NT2/D1 (cell line): ENCODE data around the gene RSU1.

Experiments used
- DNase-seq: peaks from one replicate; pipeline ENCODE4 v3.0.0-alpha.2; 2011; ENCODE audit warnings: low read depth, low spot score
- H3K27me3 ChIP-seq: 2 replicates; pipeline ENCODE4 v1.6.0; 2011; ENCODE audit warnings: mild to moderate bottlenecking; ENCODE audit not compliant: insufficient read length, insufficient read depth
- H3K36me3 ChIP-seq: 2 replicates; pipeline ENCODE4 v1.6.1; 2011; ENCODE audit warnings: mild to moderate bottlenecking, low read length, mixed read lengths; ENCODE audit not compliant: insufficient read depth, insufficient read length
- H3K4me1 ChIP-seq: 2 replicates; pipeline ENCODE4 v1.5.1; 2011; ENCODE audit not compliant: insufficient read depth, insufficient read length
- H3K4me3 ChIP-seq: 2 replicates; pipeline ENCODE4 v1.5.1; 2011; ENCODE audit warnings: low read depth; ENCODE audit not compliant: insufficient read length
- H3K9ac ChIP-seq: 2 replicates; pipeline ENCODE4 v1.6.0; 2011; ENCODE audit warnings: low read depth; ENCODE audit not compliant: insufficient read length
- H3K9me3 ChIP-seq: 2 replicates; pipeline ENCODE4 v1.5.1; 2011; ENCODE audit warnings: mild to moderate bottlenecking, low read length; ENCODE audit not compliant: insufficient read depth
- SUZ12 ChIP-seq: IDR thresholded peaks from 2 replicates; pipeline ENCODE4 v1.6.1; 2011; ENCODE audit not compliant: insufficient read length, insufficient read depth; ENCODE audit errors: extremely low read depth
- YY1 ChIP-seq: IDR thresholded peaks from 2 replicates; pipeline ENCODE4 v1.6.1; 2011; ENCODE audit not compliant: insufficient read length, insufficient read depth
- ZNF274 ChIP-seq: IDR thresholded peaks from 2 replicates; pipeline ENCODE4 v1.6.1; 2011; ENCODE audit warnings: mild to moderate bottlenecking, low read depth, low read length

Gene RSU1

GRCh38 chr10:16717622-16718395 lies 99.4 kb downstream of the RSU1 start:
- TF ChIP-seq SUZ12, result no peak
- no peak for TF ChIP-seq YY1
- TF ChIP-seq ZNF274, result no peak
- H3K27me3 ChIP-seq, result no peaks in the 10 kb centered on the region
- H3K9me3 ChIP-seq, result peaks cover 22% of the 10 kb centered on the region; the same call in 1 of the 2 replicates
- H3K4me3 ChIP-seq, result no peak overlapping the region
- DNase-seq, result no peak
- no peak overlapping the region for H3K9ac ChIP-seq
- no peaks in the 10 kb centered on the region for H3K36me3 ChIP-seq
- no peaks in the 10 kb centered on the region for H3K4me1 ChIP-seq

DNA sequence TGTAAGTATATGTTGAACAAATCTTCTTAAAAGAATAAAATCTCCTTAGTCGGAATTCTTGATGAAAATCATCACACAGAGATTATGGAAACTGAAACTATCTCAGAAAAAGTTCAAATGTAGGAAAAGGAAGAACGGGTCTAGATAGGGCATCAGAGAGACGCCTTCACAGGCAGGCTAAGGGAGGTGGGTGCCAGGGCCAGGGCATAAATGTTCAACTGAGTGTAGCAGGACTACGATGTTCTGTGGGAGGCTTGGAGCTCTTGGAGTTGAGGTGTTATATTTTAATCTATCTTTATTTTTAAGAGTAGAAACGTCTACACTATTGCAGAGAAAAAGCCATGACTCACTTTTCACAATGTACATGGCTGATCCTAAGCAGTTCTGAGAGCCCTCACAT lies 101.2 kb downstream of the RSU1 start:
- Histone ChIP-seq H3K9me3 (peaks cover 25% of the 10 kb centered on the region; the same call in 1 of the 2 replicates), H3K27me3 (no peaks in the 10 kb centered on the region)

DNA sequence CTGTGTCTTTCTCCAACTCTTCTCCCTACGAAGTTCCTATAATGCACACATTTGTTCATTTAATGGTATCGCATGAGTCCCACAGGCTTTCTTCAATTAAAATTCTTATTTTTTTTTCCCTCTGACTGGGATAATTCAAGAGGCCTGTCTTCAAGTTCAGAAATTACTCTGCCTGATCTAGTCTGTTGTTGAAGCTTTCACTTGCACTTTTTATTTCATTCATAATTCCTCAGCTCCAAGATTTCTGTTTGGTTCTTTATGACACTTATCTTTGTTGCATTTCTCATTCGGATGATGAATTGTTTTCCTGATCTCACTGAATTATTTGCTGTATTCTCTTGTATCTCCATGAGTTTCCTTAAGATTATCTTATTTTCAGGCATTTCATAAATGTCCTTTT lies 103.9 kb downstream of the RSU1 start:
- H3K36me3 ChIP-seq, result no peaks in the 10 kb centered on the region
- no peak for DNase-seq
- no peaks in the 10 kb centered on the region for H3K27me3 ChIP-seq
- H3K9me3 ChIP-seq, result peaks cover 25% of the 10 kb centered on the region; the same call in 1 of the 2 replicates
- H3K4me1 ChIP-seq, result no peaks in the 10 kb centered on the region
- no peak overlapping the region for H3K9ac ChIP-seq
- TF ChIP-seq YY1 (no peak), ZNF274 (no peak), SUZ12 (no peak)
- H3K4me3 ChIP-seq, result no peak overlapping the region

More for the DNA sequence above, 101.2 kb downstream of the RSU1 start:
- DNase-seq, result no peak
- Histone ChIP-seq H3K4me1 (no peaks in the 10 kb centered on the region), H3K9ac (no peak overlapping the region), H3K4me3 (no peak overlapping the region), H3K36me3 (no peaks in the 10 kb centered on the region)
- TF ChIP-seq YY1, result no peak
- TF ChIP-seq SUZ12, result no peak
- no peak for TF ChIP-seq ZNF274

DNA sequence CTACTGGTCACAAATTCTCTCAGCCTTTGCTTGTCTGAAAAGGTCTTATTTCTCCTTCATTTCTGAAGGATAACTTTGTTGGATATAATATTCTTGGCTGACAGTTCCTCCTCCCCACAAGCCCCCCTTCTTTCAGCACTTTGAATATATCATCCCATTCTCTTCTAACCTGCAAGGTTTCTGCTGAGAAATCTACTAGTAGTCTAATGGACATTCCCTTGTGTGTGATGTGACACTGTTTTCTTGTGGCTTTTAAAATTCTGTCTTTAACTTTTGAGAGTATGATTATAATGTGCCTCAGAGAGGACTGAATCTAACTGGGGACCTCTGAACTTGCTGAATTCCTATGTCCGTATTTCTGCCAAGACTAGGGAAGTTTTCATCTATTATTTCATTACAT lies 104.3 kb downstream of the RSU1 start:
- no peak for DNase-seq
- Histone ChIP-seq H3K4me1 (no peaks in the 10 kb centered on the region), H3K36me3 (no peaks in the 10 kb centered on the region), H3K9ac (no peak overlapping the region), H3K4me3 (no peak overlapping the region), H3K9me3 (peaks cover 25% of the 10 kb centered on the region; the same call in 1 of the 2 replicates), H3K27me3 (no peaks in the 10 kb centered on the region)
- TF ChIP-seq SUZ12 (no peak), YY1 (no peak), ZNF274 (no peak)

DNA sequence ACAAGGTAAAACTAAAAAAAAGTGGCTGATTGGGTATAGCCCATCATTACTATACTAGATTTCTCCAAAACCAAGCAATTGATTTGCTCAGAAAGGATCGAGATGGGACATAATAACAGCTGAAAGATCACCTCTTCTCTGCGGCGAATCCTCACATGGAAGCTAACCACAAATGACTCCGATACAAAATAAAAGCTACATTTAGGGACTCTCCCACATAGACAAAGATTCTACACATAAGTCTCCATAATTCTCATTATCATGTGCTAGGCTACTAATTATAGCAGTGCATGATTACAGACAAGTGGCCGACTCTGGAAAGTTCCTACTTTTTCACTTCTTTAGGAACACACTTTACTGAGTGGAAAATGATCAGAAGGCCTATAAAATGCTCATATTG lies 116.9 kb downstream of the RSU1 start:
- Histone ChIP-seq H3K9ac (no peak overlapping the region), H3K36me3 (no peaks in the 10 kb centered on the region), H3K9me3 (peaks cover 11% of the 10 kb centered on the region), H3K4me1 (no peaks in the 10 kb centered on the region), H3K27me3 (no peaks in the 10 kb centered on the region), H3K4me3 (no peak overlapping the region)
- TF ChIP-seq YY1, result no peak
- no peak for TF ChIP-seq ZNF274
- no peak for TF ChIP-seq SUZ12
- DNase-seq, result no peak

DNA sequence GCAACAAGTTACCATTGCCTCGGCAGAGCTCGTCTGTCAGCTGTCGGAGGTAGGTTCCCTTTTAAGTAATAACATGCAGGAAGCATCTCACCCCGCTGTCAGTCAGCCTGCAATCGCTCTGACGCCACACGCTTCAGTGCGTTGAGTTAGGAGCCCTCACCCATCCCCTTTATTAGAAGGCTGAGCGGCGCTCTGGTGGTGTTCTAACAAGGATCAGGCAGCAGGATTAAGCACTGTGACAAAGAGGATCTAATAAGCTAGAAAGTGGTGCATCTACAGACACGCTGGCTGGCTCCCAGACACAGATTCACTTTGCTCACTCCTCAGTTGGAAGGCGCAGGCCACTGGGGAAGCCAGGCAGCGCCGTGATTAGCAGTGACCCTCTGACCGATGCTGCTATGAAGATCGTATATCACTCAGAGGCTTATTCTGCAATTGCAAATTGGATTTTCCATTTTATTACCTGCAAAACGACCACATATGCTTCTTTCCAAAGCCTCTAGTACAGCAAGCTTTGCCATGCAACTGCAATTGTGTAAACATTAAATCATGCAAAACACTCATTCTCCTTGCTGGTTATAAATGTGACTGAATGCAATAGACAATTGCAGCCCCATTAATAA lies 117.7 kb downstream of the RSU1 start:
- no peaks in the 10 kb centered on the region for H3K36me3 ChIP-seq
- no peaks in the 10 kb centered on the region for H3K27me3 ChIP-seq
- peaks cover 11% of the 10 kb centered on the region for H3K9me3 ChIP-seq
- no peaks in the 10 kb centered on the region for H3K4me1 ChIP-seq
- H3K4me3 ChIP-seq, result no peak overlapping the region
- no peak overlapping the region for H3K9ac ChIP-seq
- no peak for DNase-seq
- TF ChIP-seq YY1, result no peak
- TF ChIP-seq SUZ12, result no peak
- TF ChIP-seq ZNF274, result no peak

DNA sequence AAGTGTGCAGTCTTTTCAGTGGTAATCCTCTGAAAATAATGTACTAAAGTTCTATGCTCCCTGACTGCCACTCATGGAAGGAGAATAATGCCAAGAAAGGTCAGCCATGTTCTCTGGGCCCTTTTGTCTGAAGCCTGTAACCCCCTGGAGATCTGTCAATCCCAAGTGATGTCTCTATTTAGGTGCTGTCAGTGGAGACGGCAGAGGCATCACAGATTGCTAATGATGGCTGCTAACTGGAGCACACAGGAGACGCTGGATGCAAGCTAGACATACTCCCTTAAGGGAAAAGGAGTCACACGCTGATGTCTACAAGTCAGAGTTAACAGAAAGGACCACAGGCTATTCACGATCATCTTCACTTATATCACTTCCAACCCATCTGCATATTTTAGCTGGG lies 118.8 kb downstream of the RSU1 start:
- H3K9ac ChIP-seq, result no peak overlapping the region
- H3K9me3 ChIP-seq, result peaks cover 11% of the 10 kb centered on the region
- no peaks in the 10 kb centered on the region for H3K27me3 ChIP-seq
- H3K36me3 ChIP-seq, result no peaks in the 10 kb centered on the region
- TF ChIP-seq YY1, result no peak
- TF ChIP-seq ZNF274, result no peak
- no peak for TF ChIP-seq SUZ12
- H3K4me1 ChIP-seq, result no peaks in the 10 kb centered on the region
- DNase-seq, result no peak
- H3K4me3 ChIP-seq, result no peak overlapping the region
